ENCODE results near the gene STYK1.
"Not testable (repeated sequence)": the region's sequence is repeated elsewhere in the genome, so short reads cannot be mapped to it uniquely, and the experiment has no call there.

STYK1 gene

GRCh38 chr12:10610188-10610587 lies 63.7 kb downstream of the STYK1 start:
- in situ Hi-C loops (cut with HindIII; ENCODE audit: low pct_unique_long_range_greater_than_20kb, low sequenced_read_pairs) = no loop called here
- DNase-seq (ENCODE audit: low read depth in 1 of 2, low spot score in 1 of 2) = no peak
- TF ChIP-seq JUND (IDR thresholded peaks at IDR 0.05; ENCODE audit: low read depth) = no peak

DNA sequence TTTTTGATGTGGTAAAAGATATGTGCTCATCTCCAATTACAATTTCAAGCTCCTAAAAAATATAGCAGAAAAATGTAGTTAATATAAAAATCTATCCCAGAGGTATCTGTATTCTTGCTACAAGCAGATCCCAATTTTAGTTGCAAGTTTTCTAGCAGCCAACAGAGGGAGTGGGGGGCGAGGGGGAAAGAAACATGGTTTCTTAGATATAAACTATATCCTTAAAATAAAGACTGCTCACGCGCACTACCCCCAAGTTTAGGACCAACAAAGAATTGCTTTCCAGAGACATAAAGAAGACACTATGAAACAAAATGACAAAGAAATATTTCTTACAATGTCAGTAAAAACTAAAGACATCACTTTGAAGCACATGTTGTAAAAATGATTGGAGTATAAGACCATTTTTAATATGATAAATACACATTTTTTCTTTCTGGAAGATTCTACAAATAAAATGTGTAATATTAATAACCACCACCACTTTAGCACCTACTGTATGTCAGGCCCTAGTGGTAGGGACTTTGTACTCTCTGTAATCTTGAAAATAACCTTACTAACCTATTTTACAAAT lies 65.9 kb downstream of the STYK1 start:
- in situ Hi-C loops (cut with HindIII; ENCODE audit: low pct_unique_long_range_greater_than_20kb, low sequenced_read_pairs) = no loop called here
- DNase-seq (ENCODE audit: low read depth in 1 of 2, low spot score in 1 of 2) = peak in 1 of 2 experiments; percentile 4
- TF ChIP-seq JUND (IDR thresholded peaks at IDR 0.05; ENCODE audit: low read depth) = no peak

DNA sequence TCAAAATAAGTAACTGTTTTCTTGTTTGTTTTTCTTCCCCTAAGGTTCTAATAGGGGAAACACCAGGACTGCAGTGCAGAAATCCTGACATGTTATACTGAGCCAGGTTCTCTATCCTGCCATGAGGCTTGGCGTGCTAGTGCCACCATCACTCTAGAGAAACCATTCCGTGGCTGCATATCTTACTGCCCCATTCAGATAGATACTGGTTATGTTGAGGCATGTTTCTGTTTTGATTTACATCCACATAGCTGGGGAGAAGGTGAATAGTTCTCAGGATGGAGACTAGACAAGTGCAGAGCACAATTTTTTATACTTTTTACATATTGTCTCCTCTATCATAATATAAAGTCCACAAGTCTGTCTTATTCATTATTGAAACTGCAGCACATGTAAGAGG lies 72.0 kb downstream of the STYK1 start:
- in situ Hi-C loops (cut with HindIII; ENCODE audit: low pct_unique_long_range_greater_than_20kb, low sequenced_read_pairs) = no loop called here
- no peak for TF ChIP-seq JUND (IDR thresholded peaks at IDR 0.05; ENCODE audit: low read depth)
- DNase-seq (ENCODE audit: low read depth in 1 of 2, low spot score in 1 of 2) = no peak

DNA sequence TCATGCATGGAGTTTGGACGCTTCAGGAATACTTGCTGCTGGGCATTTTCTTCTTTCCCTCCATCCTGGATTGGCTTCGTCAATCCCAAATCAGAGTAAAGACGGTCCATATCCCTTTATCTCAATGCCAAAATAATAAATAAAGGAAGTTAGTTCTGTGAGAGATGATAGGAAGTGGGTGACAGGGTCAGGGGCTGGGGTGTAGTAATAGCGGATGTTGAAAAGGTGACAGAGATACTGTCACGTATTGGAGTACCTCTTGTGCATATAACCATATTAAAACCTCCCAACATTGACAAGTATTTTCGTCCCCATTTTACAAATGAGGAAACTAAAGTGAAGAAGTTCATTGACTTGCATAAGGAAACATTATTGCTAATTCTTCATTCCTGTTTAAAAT lies 72.9 kb downstream of the STYK1 start:
- TF ChIP-seq JUND (IDR thresholded peaks at IDR 0.05; ENCODE audit: low read depth) = no peak
- in situ Hi-C loops (cut with HindIII; ENCODE audit: low pct_unique_long_range_greater_than_20kb, low sequenced_read_pairs) = no loop called here
- no peak for DNase-seq (ENCODE audit: low read depth in 1 of 2, low spot score in 1 of 2)

DNA sequence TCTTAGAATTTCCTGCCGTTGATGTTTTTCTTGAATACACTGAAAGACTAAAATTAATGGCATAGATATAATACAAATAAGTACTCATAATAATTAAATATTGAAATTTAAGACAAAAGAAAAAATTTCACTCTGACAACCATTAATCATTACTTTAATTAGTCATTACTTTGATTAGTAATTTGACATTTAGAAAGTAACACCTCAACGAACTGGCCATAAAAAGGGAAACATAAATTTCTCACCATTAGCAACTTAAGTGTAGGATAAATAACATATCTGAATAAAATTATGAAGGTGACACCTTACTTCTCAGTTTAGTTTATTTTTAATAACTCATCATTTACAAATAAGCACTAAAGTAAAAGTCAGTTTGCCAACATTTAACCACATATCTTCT lies 78.0 kb downstream of the STYK1 start:
- in situ Hi-C loops (cut with HindIII; ENCODE audit: low pct_unique_long_range_greater_than_20kb, low sequenced_read_pairs) = no loop called here
- no peak for DNase-seq (ENCODE audit: low read depth in 1 of 2, low spot score in 1 of 2)
- TF ChIP-seq JUND (IDR thresholded peaks at IDR 0.05; ENCODE audit: low read depth) = no peak

- DNase-seq (ENCODE audit: low read depth in 1 of 2, low spot score in 1 of 2) = no peak
- no peak for TF ChIP-seq JUND (IDR thresholded peaks at IDR 0.05; ENCODE audit: low read depth)
- in situ Hi-C loops (cut with HindIII; ENCODE audit: low pct_unique_long_range_greater_than_20kb, low sequenced_read_pairs) = no loop called here
Observed at GRCh38 chr12:10590966-10591365, 82.9 kb downstream of the STYK1 start.

DNA sequence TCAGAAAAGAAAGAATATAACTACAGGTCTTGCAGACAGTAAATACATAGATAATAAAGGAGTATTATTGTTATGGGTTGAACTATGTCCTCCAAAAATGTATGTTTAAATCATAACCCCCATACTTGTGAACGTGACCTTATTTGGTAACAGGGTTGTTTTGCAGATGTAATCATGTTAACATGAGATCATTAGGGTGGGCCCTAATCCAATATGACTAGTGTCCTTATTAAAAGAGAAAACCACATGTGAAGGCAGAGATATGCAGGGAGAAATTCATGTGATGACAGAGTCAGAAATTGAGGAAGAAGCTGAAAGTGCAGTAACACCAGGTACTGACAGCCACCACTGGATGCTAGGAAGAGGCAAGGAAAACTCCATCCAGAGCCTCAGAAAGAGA lies 89.4 kb downstream of the STYK1 start:
- DNase-seq (ENCODE audit: low read depth in 1 of 2, low spot score in 1 of 2) = no peak
- TF ChIP-seq JUND (IDR thresholded peaks at IDR 0.05; ENCODE audit: low read depth) = no peak
- in situ Hi-C loops (cut with HindIII; ENCODE audit: low pct_unique_long_range_greater_than_20kb, low sequenced_read_pairs) = no loop called here

DNA sequence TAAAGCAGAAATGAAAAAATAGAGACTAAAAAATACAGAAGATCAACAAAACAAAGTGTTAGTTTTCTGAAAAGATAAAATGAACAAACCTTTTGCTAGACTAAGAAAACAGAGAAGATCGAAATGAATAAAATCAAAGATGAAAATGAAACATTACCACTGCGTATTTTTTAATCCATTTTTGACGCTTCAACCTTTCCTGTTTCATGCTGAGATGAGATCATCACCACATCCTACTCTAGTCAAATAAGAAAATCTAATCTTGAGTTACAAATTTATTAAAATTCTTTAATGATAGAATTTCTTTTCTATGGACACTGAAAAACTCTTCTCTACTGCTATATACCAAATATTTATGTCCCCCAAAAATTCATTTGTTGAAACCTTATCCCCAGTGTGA lies 91.1 kb downstream of the STYK1 start:
- no peak for TF ChIP-seq JUND (IDR thresholded peaks at IDR 0.05; ENCODE audit: low read depth)
- no peak for DNase-seq (ENCODE audit: low read depth in 1 of 2, low spot score in 1 of 2)
- in situ Hi-C loops (cut with HindIII; ENCODE audit: low pct_unique_long_range_greater_than_20kb, low sequenced_read_pairs) = no loop called here

DNA sequence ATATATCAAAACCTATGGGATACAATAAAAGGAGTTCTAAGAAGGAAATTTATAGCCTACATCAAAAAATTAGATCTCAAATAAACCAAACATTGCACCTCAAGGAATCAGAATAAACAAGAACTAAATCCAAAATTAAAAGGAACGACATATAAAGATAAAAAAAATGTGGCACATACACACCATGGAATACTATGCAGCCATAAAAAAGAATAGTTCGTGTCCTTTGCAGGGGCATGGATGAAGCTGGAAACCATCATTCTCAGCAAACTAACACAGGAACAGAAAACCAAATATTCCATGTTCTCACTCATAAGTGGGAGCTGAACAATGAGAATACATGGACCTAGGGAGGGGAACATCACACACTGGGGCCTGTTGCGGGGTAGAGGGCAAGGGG lies 91.7 kb downstream of the STYK1 start:
- in situ Hi-C loops (cut with HindIII; ENCODE audit: low pct_unique_long_range_greater_than_20kb, low sequenced_read_pairs); DNase-seq (ENCODE audit: low read depth in 1 of 2, low spot score in 1 of 2): not testable (repeated sequence)

DNA sequence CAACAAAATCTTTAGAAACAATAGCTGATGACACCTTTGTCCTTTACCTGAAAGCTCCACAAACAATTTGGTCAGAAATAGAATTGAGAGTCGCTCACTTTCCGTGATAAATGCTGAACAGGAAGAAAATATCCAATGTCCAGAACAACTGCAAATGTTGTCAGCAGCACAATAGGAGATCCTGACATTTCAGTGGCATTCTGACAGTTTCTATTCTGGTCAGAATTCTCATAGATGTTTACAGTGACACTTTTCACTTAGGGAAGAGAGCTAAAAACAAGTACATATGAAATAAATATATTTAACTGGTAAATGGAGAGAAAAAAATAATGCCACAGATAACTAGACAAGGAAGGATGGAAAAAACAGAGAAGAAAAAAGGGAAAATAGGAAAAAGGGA lies 99.5 kb downstream of the STYK1 start:
- in situ Hi-C loops (cut with HindIII; ENCODE audit: low pct_unique_long_range_greater_than_20kb, low sequenced_read_pairs) = no loop called here
- no peak for TF ChIP-seq JUND (IDR thresholded peaks at IDR 0.05; ENCODE audit: low read depth)
- no peak for DNase-seq (ENCODE audit: low read depth in 1 of 2, low spot score in 1 of 2)

GRCh38 chr12:10572021-10572490 lies 101.8 kb downstream of the STYK1 start:
- in situ Hi-C loops (cut with HindIII; ENCODE audit: low pct_unique_long_range_greater_than_20kb, low sequenced_read_pairs); DNase-seq (ENCODE audit: low read depth in 1 of 2, low spot score in 1 of 2): not testable (repeated sequence)

DNA sequence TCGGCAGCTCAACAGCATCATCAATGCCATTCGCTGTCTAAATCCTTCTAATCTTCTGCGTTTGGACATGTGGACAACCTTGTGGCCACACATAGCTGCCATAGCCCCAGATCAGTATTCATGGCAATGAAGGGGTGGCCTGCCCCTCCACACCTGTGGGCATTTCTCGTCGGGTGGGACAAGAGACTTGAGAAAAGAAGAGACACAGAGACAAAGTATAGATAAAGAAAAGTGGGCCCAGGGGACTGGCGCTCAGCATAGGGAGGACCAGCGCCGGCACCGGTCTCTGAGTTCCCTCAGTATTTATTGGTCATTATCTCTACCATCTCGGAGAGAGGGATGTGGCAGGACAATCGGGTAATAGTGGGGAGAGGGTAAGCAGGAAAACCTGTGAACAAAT lies 102.7 kb downstream of the STYK1 start:
- TF ChIP-seq JUND (IDR thresholded peaks at IDR 0.05; ENCODE audit: low read depth) = no peak
- no peak for DNase-seq (ENCODE audit: low read depth in 1 of 2, low spot score in 1 of 2)
- in situ Hi-C loops (cut with HindIII; ENCODE audit: low pct_unique_long_range_greater_than_20kb, low sequenced_read_pairs) = no loop called here
